LNCaP clone FGC (cell line): ENCODE results near the gene KLHL9.
A peak's percentile ranks its signal among the peaks of the same experiment; 100 is the strongest.

Source experiments
- DNase-seq: peaks from one replicate; pipeline ENCODE4 v3.0.0-alpha.2; 2011; ENCODE audit warnings: low read depth
- H3K4me3 ChIP-seq: 2 replicates; pipeline ENCODE4 v1.5.1; 2011; ENCODE audit warnings: mild to moderate bottlenecking, low read depth, low read length, control low read depth
- CTCF ChIP-seq: IDR thresholded peaks from 2 replicates; pipeline ENCODE4 v1.5.1; 2012; ENCODE audit warnings: mild to moderate bottlenecking; ENCODE audit not compliant: control insufficient read depth, insufficient read depth; ENCODE audit errors: extremely low read depth

The KLHL9 gene

DNA sequence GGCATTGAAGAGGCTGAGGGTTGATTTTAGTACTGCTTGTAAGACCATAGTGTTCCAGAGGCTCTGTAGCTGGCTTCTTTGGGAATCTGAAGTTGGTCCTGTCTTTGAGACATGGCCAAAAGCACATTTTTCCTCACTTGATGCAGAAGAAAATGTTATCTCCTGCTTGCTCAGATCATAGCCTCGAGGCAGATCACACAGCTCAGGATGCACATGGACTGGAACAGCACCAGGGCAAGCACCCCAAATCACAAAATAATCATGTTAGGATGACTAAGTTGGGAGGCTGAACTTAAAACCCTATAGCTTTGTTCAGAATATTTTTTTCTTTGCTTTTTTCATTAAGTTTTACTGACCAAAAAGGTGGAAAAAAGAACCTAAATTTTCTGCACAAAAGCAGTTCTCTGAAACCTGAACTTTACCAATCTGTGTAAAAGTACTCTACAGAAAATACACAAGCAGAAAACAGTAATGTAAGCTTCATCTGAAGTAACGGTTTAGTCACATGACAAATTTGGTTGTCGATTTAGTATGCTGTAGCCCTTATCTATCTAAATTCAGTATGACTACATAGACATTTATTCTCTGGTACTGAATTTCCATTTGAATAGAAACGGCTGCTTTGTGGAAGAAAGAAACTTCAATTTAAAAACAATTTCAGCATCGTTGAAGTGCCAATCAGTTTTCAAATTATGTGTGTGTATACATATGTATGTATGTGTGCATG lies 3.4 kb downstream of the KLHL9 start:
- no peak overlapping the region for H3K4me3 ChIP-seq
- no peak for TF ChIP-seq CTCF

DNA sequence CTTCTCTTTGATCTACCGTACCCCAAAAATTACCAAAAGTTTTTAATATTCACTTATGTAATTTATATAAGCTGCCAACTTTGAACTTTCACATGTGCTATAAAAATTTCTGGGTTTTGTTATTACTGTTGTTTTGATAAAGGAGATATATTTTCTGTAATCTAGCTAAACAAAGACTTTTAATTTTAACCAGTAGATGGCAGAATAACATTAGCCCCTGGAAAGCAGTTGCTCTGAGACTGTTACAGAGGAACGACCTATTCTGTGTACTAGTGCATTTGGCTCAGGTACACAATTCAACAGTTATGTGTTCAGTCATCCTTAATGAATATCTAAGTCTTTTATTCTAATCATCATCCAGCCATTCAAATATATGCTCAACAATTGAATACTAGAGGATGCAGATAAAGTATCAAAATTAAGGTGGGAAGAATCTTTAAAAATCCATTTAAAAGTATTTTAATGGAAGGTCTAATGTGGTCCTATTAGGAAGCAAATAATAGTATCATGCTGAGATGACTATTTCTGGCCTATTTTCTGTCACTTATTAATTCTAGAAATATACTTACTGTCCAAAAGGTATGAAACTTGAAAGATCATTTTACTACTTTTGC lies 8.6 kb downstream of the KLHL9 start:
- DNase-seq, result no peak
- H3K4me3 ChIP-seq, result no peak overlapping the region
- peak; percentile 61 for TF ChIP-seq CTCF

More for the DNA sequence above, 3.4 kb downstream of the KLHL9 start:
- no peak for DNase-seq

- no peak overlapping the region for H3K4me3 ChIP-seq
- TF ChIP-seq CTCF, result no peak
- DNase-seq, result no peak
These were observed 11.2 kb downstream of the KLHL9 start for GRCh38 chr9:21324047-21324446.

GRCh38 chr9:21322911-21323461 lies 12.2 kb downstream of the KLHL9 start:
- H3K4me3 ChIP-seq, result no peak overlapping the region
- DNase-seq, result no peak
- TF ChIP-seq CTCF, result no peak

- no peak overlapping the region for H3K4me3 ChIP-seq
- no peak for TF ChIP-seq CTCF
- DNase-seq, result no peak
These were observed 14.7 kb downstream of the KLHL9 start for GRCh38 chr9:21320465-21320864.

GRCh38 chr9:21317956-21318923 lies 17.0 kb downstream of the KLHL9 start:
- DNase-seq, result no peak
- H3K4me3 ChIP-seq, result no peak overlapping the region
- TF ChIP-seq CTCF, result peak; percentile 74
